GM21529 (cell line): ENCODE results near the gene CFAP92.

Experiments used
- ATAC-seq: cut with Tn5 transposase; IDR thresholded peaks from one replicate; pipeline ENCODE4 v1.9.1; 2021; ENCODE audit not compliant: unreplicated experiment

The CFAP92 gene

DNA sequence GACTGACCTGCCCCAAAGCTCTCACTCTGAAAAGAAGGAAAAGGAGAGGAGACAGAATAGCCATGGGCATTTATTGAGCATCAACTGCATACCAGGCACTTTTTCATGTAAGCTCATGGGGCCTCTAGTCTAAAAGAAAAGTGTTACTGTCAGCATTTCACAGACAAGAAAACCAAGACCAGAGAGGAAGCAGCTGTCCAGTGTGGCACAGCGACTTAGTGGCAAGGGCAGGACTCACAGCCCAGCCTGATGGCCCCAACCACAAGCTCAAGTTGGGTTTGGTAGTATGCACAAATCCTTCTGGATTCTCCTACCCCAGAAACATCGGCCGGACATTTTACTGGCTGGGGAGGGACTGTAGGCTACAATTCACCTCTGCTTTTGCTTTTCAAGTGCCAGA, 13.0 kb upstream of the CFAP92 start:
- ATAC-seq = no peak

DNA sequence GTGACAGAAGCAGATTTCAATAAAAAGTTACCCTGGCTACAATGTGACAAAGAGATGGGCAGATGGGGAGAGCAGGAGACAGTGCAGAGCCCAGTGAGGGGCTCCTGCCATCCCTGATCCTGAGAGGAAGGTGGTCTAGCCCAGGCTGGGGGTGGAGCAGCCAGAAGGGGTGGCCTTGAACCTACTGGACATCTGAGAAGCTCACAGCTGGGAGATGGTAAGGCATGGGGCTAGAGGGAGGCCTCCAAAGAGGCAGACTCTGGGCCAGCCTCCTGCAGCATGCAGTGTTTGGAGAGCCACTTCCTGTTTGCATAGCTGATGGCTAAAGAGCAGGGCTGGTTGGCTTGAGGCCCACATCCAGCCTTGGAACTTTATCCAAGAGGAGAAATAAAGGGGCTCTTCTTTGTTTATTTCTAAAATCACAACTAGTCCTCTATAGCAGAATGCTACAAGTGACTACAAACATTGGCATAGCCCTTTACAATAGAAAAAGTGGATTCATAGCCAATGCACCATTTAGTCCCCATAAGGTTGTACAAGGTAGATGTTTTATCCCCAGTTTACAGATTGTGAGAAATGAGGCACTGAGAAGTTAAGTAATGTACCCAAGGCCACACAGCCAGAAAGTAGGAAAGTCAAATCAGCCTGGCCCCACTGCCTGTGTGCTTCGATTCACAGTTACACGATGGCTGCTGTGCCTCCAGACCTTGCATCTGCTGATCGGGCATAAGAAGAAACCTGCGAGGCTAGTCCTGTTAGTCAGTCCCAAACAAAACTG, 11.8 kb upstream of the CFAP92 start:
- no peak for ATAC-seq

- no peak for ATAC-seq
Measured at GRCh38 chr3:129004639-129005295, 10.9 kb upstream of the CFAP92 start.

DNA sequence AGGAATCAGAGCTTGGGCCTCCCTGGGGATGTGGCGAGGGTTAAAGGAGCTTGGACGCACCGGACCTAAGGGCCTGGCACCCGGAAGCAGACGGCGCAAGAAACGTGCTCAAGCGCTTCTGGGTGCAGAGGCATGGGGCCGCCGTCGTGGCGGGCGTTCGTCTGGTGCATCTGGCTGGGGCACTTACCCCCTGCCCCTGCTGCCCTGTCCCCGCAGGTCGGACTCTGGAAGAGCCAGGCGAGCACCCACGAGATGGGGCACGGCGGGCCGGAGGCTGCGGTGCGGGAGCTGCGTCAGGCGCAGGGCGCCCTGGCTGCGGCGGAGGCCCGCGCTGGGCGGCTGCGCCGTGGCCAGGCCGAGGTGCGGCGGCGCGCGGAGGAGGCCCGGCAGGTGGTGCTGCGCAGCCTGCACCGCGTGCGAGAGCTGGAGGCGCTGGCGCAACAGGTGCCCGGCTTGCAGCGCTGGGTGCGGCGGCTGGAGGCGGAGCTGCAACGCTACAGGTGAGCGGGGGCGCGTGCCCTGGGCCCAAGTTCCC, 9.8 kb upstream of the CFAP92 start:
- no peak for ATAC-seq

GRCh38 chr3:129002573-129003569, 9.0 kb upstream of the CFAP92 start:
- ATAC-seq = no peak

DNA sequence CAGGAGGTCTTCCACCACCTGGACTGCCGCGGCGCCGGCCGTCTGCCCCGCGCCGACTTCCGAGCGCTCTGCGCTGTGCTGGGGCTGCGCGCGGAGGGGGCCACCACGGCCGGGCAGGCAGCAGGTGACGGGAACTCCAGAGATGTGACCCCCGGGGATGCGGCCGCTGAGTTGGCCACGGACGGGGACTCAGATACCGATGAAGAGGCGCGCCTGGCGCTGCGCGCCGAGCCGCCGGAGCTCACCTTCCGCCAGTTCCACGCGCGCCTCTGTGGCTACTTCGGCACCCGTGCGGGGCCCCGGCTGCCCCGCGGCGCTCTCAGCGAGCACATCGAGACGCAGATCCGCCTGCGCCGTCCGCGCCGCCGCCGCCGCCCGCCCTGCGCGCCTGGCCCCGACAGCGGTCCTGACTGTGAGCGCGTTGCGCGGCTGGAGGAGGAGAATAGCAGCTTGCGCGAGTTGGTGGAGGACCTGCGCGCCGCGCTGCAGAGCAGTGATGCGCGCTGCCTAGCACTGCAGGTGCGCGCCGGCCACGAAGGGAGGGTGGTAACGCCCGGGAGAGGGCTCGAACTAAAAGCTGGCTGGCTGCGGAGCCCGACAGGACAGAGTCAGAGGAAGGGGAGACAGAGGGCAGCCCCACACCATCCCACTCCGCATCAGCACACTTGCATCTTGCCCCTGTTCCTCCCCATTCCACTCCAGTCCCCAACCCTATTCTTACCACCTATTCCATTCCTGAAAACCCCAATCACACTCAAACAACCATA, 8.1 kb upstream of the CFAP92 start:
- ATAC-seq = no peak

DNA sequence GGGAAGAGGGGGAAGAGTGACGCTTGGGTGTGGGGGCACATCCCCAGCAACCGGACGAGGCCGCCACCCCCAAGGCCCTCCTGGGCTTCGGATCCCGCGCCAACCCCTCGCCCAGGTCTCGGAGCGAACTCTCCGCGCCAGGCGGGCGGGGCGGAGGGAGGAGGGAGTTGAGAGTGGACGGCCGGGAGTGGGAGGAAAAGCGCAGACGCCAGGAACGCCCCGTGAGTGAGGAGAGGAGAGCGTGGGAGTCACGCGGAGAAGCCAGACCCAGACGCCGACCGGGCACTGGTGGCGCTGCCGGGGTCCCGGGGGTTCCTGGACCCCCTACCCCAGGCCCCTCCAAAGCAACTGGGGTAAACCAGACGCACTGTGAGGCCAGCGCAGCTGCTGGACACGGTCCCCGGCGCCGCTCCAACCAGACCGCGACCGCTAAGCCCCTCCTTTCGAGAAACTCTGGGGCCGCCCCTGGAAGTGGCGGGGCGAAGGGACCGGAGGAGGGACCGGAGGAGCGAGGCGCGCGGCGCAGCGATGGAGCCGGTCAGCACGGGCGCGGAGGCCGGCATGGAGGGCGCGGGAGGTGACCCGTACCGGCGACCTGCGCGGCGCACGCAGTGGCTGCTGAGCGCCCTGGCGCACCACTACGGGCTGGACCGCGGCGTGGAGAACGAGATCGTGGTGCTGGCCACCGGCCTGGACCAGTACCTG, 7.4 kb upstream of the CFAP92 start, which contains the start of gene EFCC1:
Gene EFCC1, plus strand, starts transcription at position 204 of the 705 bp plus-strand sequence. Its CDS starts 325 bp downstream, at position 529.
- ATAC-seq = no peak

DNA sequence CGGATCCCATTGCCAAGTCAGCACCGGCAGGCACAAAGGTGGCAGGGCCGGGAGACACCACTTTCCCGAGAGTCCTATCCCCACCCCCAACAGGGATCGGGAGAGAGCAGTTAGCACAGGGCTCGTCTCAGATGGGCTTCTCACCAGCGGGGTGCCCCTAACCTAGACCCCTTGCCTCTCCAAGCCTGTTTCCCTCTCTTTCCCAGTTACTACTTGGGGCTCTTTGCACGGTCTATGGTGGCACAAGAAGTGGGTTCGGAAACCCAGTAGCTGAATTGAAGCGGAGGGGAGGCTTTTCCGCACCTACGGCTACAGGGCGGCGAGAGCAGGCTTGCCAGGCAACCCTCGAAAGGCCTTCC, 6.8 kb upstream of the CFAP92 start:
- no peak for ATAC-seq

- ATAC-seq = no peak
Measured at GRCh38 chr3:128999102-128999501, 5.2 kb upstream of the CFAP92 start.

DNA sequence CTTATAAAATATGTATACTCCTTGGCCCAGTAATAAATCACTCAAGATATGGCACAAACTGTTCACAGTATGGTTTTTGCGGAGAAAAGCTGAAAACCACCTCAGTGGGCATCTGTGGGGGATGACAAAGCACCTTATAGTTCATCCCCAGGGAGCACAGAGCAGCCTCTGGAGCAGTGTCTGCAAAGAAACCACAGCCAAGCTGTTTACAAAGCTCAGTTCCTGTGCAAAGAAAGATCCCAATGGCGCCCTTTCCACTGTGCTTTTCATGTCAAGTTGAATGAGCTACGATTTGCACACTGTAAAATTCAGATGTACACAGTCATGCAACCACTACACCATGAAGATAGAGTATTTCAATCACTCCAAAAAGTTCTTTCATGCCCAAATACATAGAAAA, 4.7 kb upstream of the CFAP92 start:
- no peak for ATAC-seq

- ATAC-seq = no peak
Measured at GRCh38 chr3:128997486-128998133, 3.7 kb upstream of the CFAP92 start.

DNA sequence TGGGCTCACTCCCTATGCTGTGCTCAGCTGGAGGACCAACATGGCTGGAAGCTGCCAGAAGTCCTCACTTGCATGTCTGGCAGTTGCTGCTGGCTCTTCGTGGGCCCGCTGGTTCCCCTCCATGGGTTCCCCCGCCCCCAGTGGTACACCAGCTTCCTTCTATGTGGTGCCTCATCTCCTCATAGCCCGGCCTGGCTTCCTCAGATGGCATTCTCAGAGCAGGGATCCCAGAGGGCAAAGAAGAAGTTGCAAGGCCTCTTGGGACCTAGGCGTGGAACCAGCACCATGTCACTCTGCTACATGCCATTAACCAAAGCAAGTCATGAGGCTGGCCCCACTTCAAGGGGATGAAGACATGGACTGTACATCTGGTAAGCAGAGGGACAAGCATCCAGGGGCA, 2.9 kb upstream of the CFAP92 start:
- no peak for ATAC-seq

- no peak for ATAC-seq
Measured at GRCh38 chr3:128996200-128996599, 2.3 kb upstream of the CFAP92 start.

DNA sequence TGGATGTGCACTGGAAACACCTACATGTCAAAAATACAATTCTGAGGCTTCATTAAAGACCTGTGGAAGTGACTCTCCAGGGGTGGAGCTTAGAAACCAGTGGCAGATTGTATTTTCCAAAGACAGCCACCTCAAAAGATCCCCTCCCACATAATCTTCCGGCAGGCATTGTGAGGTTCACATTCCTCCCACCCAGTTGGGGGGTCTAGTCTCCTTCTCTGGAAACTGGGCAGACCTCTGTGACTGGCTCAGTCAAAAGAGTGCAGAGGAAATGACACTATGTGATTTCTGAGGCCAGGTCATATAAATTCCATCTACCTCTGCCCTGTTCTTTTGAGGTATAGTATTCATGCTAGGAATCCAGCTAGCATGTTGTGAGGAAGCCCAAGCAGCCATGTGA, 1.9 kb upstream of the CFAP92 start:
- no peak for ATAC-seq

DNA sequence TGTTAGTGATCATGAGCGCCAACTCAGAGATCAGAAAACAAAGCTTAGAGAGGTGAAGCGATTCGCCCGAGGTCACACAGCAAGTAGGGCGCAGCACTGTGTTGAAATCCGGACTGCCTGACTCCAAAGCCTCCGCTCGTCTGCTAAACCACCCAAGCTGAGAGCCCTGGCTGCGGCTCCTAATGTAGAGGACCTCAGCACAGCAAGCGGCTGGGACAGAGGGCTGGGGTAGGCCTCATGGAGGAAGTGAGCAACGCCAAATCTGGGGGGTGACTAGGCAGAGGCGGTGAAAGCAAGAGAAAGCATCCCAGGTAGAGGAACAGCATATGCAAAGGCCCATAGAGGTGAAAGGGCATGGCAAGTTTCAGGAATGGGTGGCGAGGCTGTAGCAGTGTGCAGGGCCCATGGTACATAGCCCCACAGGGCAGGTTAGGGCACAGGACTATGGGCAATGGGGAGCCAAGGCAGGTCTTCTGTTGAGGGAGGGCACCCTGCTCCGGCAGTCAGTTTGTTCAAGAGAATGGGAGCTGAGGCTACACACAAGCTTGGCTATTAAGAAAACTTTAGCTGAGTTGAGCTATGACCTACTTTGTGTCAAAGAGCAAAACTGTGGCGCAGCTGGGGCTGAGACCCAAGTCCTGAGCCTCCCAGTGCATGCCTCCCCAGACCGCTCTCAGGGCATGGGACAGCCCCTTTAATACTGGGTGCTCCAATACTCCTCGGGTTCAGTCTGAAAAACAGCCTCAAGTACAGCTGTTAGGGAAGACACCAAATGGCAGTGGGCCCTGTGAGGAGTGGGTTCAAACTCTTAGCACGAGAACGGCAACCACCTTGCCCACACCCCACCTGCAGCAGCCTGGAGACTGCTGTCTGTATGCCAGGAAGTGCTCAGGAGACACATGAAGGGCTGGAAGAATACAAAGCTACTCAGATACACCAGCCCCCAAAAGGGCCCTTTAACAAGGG, 988 bp upstream of the CFAP92 start:
- ATAC-seq = no peak

GRCh38 chr3:128994173-128994512, 267 bp upstream of the CFAP92 start:
- no peak for ATAC-seq

DNA sequence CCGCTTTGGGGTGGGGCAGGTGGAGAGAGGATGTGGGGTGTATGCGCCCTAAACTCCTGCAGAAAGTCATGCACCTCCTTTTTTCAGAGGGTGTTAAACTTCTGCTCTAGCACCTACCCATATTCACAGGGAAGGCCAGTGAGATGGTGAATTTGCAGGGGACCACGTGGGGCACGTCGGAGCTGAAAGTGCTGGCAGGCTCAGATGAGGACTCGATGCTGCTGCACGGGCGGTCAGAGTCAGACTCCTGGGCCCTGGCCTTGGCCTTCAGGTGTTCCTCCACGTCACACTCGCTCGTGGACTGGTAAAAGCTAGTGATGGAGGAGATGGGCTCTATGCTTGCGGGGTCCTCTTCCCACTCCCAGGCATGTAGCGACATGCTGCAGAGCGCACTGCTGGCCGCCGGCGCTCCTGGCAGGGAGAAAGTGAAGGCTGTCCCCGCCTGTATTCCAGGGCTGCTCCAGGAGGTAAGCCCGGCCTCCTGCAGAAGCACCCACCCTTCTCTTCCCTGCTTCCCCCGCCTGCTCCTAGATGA, 883 bp downstream of the CFAP92 start:
- ATAC-seq = no peak

DNA sequence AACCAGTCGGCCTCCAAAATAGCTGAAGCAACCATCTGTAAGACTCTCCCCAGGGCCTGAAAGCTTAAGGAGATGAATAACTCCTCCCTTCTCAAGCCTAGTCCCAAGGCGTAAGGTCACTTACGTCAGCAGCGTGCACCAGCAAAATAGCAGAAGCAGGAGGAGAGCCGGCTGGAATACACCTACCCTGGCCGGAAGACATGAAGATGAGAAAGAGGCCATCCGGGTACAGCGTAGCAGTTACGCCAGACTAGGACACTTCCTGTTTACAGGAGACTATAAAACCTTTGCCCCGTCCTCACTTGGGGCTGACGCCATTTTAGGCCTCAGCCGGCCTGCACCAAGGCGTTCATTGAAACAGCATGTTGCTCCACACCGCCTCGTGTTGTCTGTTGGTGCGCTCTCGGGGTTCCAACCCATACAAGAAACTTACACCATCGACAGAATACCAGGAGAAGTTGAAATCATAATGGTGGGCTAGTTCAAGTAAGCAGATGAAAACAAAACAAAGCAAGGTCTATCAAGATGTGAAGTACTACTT, 2.5 kb downstream of the CFAP92 start:
- ATAC-seq = no peak
